Endothelial cell of umbilical vein (primary cell): ENCODE data around the gene EFNA5. TPM values are rescaled to one million over a fixed set of nuclear protein-coding genes. Genes with fewer than 3 reads are reported as not detected.
A peak's percentile ranks its signal among the peaks of the same experiment; 100 is the strongest.

Experiments used
- BruUV-seq: library from RNA; stranded (reverse); fragments of 400-500 nt; replicated peaks from 2 replicates; lab custom pipeline; 2021; lab: Mats Ljungman, UMichigan
- CTCF ChIA-PET: fragments of 300-600, 350-600 bp; sonication (Branson Sonifier 250); formaldehyde crosslinking; loops from one replicate; lab custom pipeline; 2021; ENCODE audit warnings: antibody characterized with exemption, inconsistent platforms; lab: Charles Lee
- POLR2A ChIA-PET: fragments of 300-600, 350-600 bp; sonication (Branson Sonifier 250); formaldehyde crosslinking; loops from one replicate; lab custom pipeline; 2021; ENCODE audit warnings: antibody characterized with exemption, inconsistent platforms; lab: Charles Lee
- DNase-seq: peaks from one replicate; pipeline ENCODE4 v3.0.0-alpha.2; 2011; ENCODE audit warnings: low read depth, low spot score
- FAIRE-seq: peaks from 2 replicates; lab custom pipeline; 2011; peaks lifted over from hg19 to GRCh38; lab: Jason Lieb, UNC
- H2AFZ ChIP-seq: 2 replicates; pipeline ENCODE4 v1.6.0; 2012; ENCODE audit warnings: low read depth, low read length, control low read depth, inconsistent platforms
- H3K27ac ChIP-seq: 2 replicates; pipeline ENCODE4 v1.5.1; 2011; ENCODE audit warnings: low read depth, mild to moderate bottlenecking, control low read depth, low read length, moderate library complexity; ENCODE audit not compliant: insufficient read depth
- H3K27me3 ChIP-seq, 2 experiments: 2 replicates each; pipeline versions ENCODE4 v1.6.0 to v1.6.1; 2011; ENCODE audit warnings: low read length in 2 of 2, mixed read lengths in 1 of 2; ENCODE audit not compliant: control insufficient read depth in 2 of 2, insufficient read depth in 2 of 2
- H3K36me3 ChIP-seq, 2 experiments: 2 replicates in 1 of 2; 3 replicates in 1 of 2; pipeline ENCODE4 v1.5.1; 2011; ENCODE audit warnings: low read length in 2 of 2, mild to moderate bottlenecking in 1 of 2, moderate library complexity in 1 of 2; ENCODE audit not compliant: control insufficient read depth in 2 of 2, insufficient read depth in 2 of 2; ENCODE audit errors: extremely low read depth in 1 of 2
- H3K4me1 ChIP-seq: 3 replicates; pipeline ENCODE4 v1.5.1; 2011; ENCODE audit warnings: mild to moderate bottlenecking, low read length; ENCODE audit not compliant: control insufficient read depth, insufficient read depth; ENCODE audit errors: extremely low read depth
- H3K4me2 ChIP-seq: 2 replicates; pipeline ENCODE4 v1.6.1; 2011; ENCODE audit warnings: low read length, control low read depth, mixed read lengths; ENCODE audit not compliant: insufficient read depth
- H3K4me3 ChIP-seq, 3 experiments: fragments of 200-600 bp in 1 of 3; sonication (generic), shearing (Covaris generic) in 1 of 3; replicated peaks in 1 of 3; 2 replicates each; pipeline ENCODE4 v1.5.1; 2011 to 2016; ENCODE audit warnings: control low read depth in 3 of 3, low read length in 3 of 3, mild to moderate bottlenecking in 2 of 3, inconsistent platforms in 1 of 3, low read depth in 1 of 3, moderate library complexity in 1 of 3; ENCODE audit not compliant: insufficient read depth in 1 of 3
- H3K79me2 ChIP-seq: 2 replicates; pipeline ENCODE4 v1.6.0; 2012; ENCODE audit warnings: low read length, inconsistent platforms; ENCODE audit not compliant: control insufficient read depth, insufficient read depth
- H3K9ac ChIP-seq: replicated peaks from 2 replicates; pipeline ENCODE3; 2011; ENCODE audit warnings: low read length, control low read depth; ENCODE audit not compliant: insufficient read depth; ENCODE audit errors: extremely low read depth
- H3K9me1 ChIP-seq: replicated peaks from 3 replicates; pipeline ENCODE4 v1.6.0; 2011; ENCODE audit warnings: mild to moderate bottlenecking, low read length; ENCODE audit not compliant: control insufficient read depth, insufficient read depth; ENCODE audit errors: extremely low read depth
- H3K9me3 ChIP-seq: replicated peaks from 2 replicates; pipeline ENCODE4 v1.5.1; 2012; ENCODE audit warnings: low read length, inconsistent platforms; ENCODE audit not compliant: control insufficient read depth, insufficient read depth
- H4K20me1 ChIP-seq: replicated peaks from 2 replicates; pipeline ENCODE3; 2011; ENCODE audit warnings: mild to moderate bottlenecking, low read length; ENCODE audit not compliant: control insufficient read depth, insufficient read depth; ENCODE audit errors: extremely low read depth
- FOS ChIP-seq: IDR thresholded peaks from 2 replicates; pipeline ENCODE4 v1.6.1; 2011; ENCODE audit warnings: mild to moderate bottlenecking, low read length, moderate library complexity, borderline replicate concordance; ENCODE audit not compliant: insufficient read depth
- POLR2A ChIP-seq: IDR thresholded peaks from 2 replicates; pipeline ENCODE4 v1.6.1; 2012; ENCODE audit warnings: low read depth, mild to moderate bottlenecking, control low read depth, low read length
- POLR2AphosphoS5 ChIP-seq: IDR thresholded peaks from 2 replicates; pipeline ENCODE4 v1.6.1; 2012; ENCODE audit warnings: low read depth, mild to moderate bottlenecking, control low read depth, low read length, moderate library complexity; ENCODE audit not compliant: insufficient read depth
- dilution Hi-C: fragments of 300-500 bp; cut with MboI; formaldehyde crosslinking; loops from one replicate; pipeline ENCODE4 v1.15.0; 2019; ENCODE audit warnings: low sequenced_read_pairs; ENCODE audit not compliant: extremely low pct_ligation_motif_present
- intact Hi-C: fragments of 100-400 bp; cut with micrococcal nuclease; formaldehyde crosslinking; loops from one replicate; pipeline ENCODE4 v1.10.0; 2022
- polyA plus RNA-seq, 4 experiments: library from polyadenylated mRNA; depleted of rRNA in 3 of 4; stranded (reverse) in 3 of 4; unstranded in 1 of 4; fragments of >200 nt; gene quantifications; 2 replicates each; pipeline versions ENCODE4 v1.2.1 to v1.2.3, GENCODE V29; 2011 to 2012; ENCODE audit warnings: missing spikeins in 1 of 4
- total RNA-seq: library from RNA; stranded (reverse); gene quantifications from 2 replicates; pipeline ENCODE4 v1.2.3, GENCODE V29; 2021
- TF ChIP-seq, protein P1 (sequence below), 2 donors: IDR thresholded peaks; 1 replicate in 1 of 2; 2 replicates in 1 of 2; pipeline ENCODE4 v1.5.1; 2011; ENCODE audit warnings: low read length in 2 of 2, mild to moderate bottlenecking in 2 of 2, moderate library complexity in 2 of 2, control low read depth in 1 of 2, inconsistent platforms in 1 of 2, low read depth in 1 of 2; ENCODE audit not compliant: insufficient read depth in 1 of 2; ENCODE audit errors: extremely low read depth in 1 of 2

The EFNA5 gene
- total and polyA plus RNA-seq, 2 donors (not counting 3 experiments of a cell fraction or from before 2014, with no cell fraction given) = 13.6 to 22.1 TPM

DNA sequence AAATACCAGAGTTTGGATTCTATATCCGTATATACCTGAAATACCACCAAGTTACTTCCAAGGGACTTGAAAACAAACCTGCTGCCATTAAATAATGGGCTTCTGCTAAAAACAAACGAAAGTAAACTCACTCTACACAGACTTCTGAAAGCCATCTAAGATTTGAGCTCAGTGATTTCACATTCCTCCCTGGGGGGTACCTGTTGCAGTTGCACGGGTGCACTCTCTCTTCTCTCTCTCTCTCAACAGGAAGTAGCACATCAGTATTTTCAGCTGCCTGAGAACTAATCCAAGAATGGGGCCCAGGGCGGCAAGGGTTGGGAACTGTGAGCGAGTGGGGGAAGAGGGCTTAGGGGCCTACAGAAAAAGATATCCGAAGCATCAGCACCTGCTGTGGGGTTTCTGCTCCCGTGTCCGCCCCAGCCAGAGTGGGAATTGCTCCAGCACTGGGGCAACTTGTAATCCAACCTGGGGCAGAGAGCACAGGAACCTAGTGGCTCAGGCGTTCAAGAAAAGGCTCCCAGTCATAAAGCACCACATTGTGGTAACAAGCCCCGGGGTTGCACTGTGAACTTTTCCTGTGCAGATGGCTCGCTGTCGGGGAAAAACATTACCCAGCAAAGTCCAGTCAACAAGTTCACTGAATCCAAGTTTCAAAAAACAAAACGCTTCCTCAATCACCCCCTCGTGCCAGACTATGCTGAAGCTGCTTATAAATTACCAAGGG, 99.8 kb downstream of the EFNA5 start:
- peaks cover 3% of the 10 kb centered on the region for H3K79me2 ChIP-seq
- H2AFZ ChIP-seq = no peak overlapping the region
- peak; percentile 33 for TF ChIP-seq POLR2A
- TF ChIP-seq, protein P1, sequence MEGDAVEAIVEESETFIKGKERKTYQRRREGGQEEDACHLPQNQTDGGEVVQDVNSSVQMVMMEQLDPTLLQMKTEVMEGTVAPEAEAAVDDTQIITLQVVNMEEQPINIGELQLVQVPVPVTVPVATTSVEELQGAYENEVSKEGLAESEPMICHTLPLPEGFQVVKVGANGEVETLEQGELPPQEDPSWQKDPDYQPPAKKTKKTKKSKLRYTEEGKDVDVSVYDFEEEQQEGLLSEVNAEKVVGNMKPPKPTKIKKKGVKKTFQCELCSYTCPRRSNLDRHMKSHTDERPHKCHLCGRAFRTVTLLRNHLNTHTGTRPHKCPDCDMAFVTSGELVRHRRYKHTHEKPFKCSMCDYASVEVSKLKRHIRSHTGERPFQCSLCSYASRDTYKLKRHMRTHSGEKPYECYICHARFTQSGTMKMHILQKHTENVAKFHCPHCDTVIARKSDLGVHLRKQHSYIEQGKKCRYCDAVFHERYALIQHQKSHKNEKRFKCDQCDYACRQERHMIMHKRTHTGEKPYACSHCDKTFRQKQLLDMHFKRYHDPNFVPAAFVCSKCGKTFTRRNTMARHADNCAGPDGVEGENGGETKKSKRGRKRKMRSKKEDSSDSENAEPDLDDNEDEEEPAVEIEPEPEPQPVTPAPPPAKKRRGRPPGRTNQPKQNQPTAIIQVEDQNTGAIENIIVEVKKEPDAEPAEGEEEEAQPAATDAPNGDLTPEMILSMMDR (IDR thresholded peaks at IDR 0.05; ENCODE audit: extremely low read depth in 1 of 2, insufficient read depth in 1 of 2, low read depth in 1 of 2, low read length in 2 of 2) = peak in 1 of 2 donors; percentile 1
- TF ChIP-seq POLR2AphosphoS5 = peak; percentile 26
- TF ChIP-seq FOS = no peak
- H3K4me3 ChIP-seq = peak overlapping the region in 1 of 3 experiments; percentile 59
- DNase-seq (peak; percentile 95), FAIRE-seq (peak; percentile 76)
- peak overlapping the region; percentile 86 for H3K9ac ChIP-seq
- CTCF ChIA-PET = interaction anchor here (1.1 to 4.3 kb wide), 22 partner anchors 9 to 1117 kb away, joined by 4 to 65 read pairs (median 13); no protein-coding TSS in a partner anchor
- H3K4me1 ChIP-seq = peaks cover 32% of the 10 kb centered on the region
- no peaks in the 10 kb centered on the region for H3K9me3 ChIP-seq
- dilution Hi-C loops = no loop called here
- peak overlapping the region; percentile 88 for H3K27ac ChIP-seq
- no peaks in the 10 kb centered on the region for H3K9me1 ChIP-seq
- no peaks in the 10 kb centered on the region for H4K20me1 ChIP-seq
- H3K4me2 ChIP-seq = peak overlapping the region; percentile 83
- no peaks in the 10 kb centered on the region for H3K27me3 ChIP-seq
- intact Hi-C loops = loop anchor here (1.0 to 10.0 kb wide), 7 partner anchors 29 to 1306 kb away; no protein-coding TSS in a partner anchor
- H3K36me3 ChIP-seq = no peaks in the 10 kb centered on the region
- BruUV-seq = no TSS peak
- POLR2A ChIA-PET = no interaction called here
